Fibroblast of villous mesenchyme (primary cell): ENCODE measurements around the gene POU2F3. TPM values are rescaled to one million over a fixed set of nuclear protein-coding genes. Genes with fewer than 3 reads are reported as not detected.

ENCODE experiments used
- DNase-seq: peaks from one replicate; pipeline ENCODE4 v3.0.0-alpha.2; 2010; ENCODE audit warnings: low read depth
- H3K4me3 ChIP-seq: 2 replicates; pipeline ENCODE4 v1.5.1; 2011; ENCODE audit warnings: low read depth, mild to moderate bottlenecking, low read length
- CTCF ChIP-seq: IDR thresholded peaks from 2 replicates; pipeline ENCODE4 v1.5.1; 2012; ENCODE audit warnings: low read depth, mild to moderate bottlenecking, low read length; ENCODE audit not compliant: insufficient read depth
- total RNA-seq: library from RNA; depleted of rRNA; stranded (reverse); fragments of >200 nt; gene quantifications from 2 replicates; pipeline ENCODE4 v1.2.3, GENCODE V29; 2012

The POU2F3 gene
- total RNA-seq, 1 donor, result under 0.01 TPM

- no peak overlapping the region for H3K4me3 ChIP-seq
- TF ChIP-seq CTCF, result no peak
- DNase-seq, result no peak
Observed at GRCh38 chr11:120197251-120197891, 42.6 kb upstream of the POU2F3 start.

GRCh38 chr11:120197977-120198376 lies 42.0 kb upstream of the POU2F3 start:
- no peak for DNase-seq
- TF ChIP-seq CTCF, result no peak
- H3K4me3 ChIP-seq, result no peak overlapping the region

GRCh38 chr11:120198403-120198786 lies 41.5 kb upstream of the POU2F3 start:
- TF ChIP-seq CTCF, result no peak
- no peak for DNase-seq

GRCh38 chr11:120198787-120199469 lies 41.0 kb upstream of the POU2F3 start:
- H3K4me3 ChIP-seq, result no peak overlapping the region
- DNase-seq, result no peak
- TF ChIP-seq CTCF, result no peak

More at GRCh38 chr11:120198403-120198786, 41.5 kb upstream of the POU2F3 start:
- no peak overlapping the region for H3K4me3 ChIP-seq

GRCh38 chr11:120199613-120200012 lies 40.3 kb upstream of the POU2F3 start:
- TF ChIP-seq CTCF, result no peak

GRCh38 chr11:120200677-120201076 lies 39.3 kb upstream of the POU2F3 start:
- H3K4me3 ChIP-seq, result no peak overlapping the region
- TF ChIP-seq CTCF, result no peak
- DNase-seq, result no peak

More at GRCh38 chr11:120199613-120200012, 40.3 kb upstream of the POU2F3 start:
- no peak overlapping the region for H3K4me3 ChIP-seq
- no peak for DNase-seq
